ENCODE measurements around the gene NEURL1B.
A peak's percentile ranks its signal among the peaks of the same experiment; 100 is the strongest.

The NEURL1B gene

GRCh38 chr5:172733974-172734346, 92.9 kb downstream of the NEURL1B start:
- no peak for DNase-seq

- no peak for DNase-seq
Measured at GRCh38 chr5:172735141-172735831, 94.2 kb downstream of the NEURL1B start.

DNA sequence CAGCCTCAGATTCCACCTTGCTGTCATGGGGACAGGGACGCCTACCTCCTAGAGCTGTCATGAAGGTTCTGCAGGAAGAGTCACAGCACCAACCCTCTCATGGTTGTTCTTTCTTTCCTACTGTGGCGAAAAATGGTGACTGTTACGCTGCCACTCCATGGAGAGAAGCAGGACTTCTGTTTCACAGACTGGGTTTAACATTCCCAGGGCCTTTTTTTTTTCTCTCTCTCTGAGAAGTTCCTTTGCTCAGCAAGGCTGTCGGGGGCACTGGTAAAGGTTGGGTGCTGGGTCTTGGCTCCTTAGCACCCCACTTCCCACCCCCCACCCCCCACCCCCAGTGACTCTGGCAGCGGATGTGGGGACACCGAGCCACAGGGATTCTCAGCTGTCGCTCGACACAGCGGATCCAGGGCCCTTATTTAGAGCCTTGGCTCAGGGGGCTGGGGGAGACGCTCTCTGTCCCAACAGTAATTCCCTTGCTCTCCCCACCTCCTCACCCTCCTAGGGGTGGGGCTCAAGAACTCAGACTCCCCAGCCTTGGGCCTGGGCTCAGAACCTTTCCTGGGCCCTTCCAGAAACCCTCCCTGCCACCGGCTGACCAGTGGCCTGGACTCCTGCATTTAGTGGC, 95.6 kb downstream of the NEURL1B start:
- no peak for DNase-seq

DNA sequence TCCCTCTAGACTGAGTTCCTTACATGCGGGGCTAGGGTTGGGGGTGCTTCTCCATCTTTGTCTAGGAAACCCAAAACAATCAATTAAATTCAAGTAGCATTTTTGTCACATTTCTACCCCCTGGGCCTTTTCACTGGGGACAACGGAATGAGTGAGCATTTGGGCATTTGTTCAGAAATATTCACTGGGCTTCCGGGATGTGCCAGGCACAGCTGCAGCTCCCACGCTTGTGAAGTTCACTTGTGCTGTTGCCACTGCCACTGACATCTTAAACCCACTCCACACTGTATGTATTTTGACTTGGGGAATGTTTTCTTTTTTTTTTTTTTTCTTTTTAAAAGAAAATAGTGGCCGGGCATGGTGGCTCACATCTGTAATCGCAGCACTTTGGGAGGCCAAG, 98.3 kb downstream of the NEURL1B start:
- DNase-seq: no peak

DNA sequence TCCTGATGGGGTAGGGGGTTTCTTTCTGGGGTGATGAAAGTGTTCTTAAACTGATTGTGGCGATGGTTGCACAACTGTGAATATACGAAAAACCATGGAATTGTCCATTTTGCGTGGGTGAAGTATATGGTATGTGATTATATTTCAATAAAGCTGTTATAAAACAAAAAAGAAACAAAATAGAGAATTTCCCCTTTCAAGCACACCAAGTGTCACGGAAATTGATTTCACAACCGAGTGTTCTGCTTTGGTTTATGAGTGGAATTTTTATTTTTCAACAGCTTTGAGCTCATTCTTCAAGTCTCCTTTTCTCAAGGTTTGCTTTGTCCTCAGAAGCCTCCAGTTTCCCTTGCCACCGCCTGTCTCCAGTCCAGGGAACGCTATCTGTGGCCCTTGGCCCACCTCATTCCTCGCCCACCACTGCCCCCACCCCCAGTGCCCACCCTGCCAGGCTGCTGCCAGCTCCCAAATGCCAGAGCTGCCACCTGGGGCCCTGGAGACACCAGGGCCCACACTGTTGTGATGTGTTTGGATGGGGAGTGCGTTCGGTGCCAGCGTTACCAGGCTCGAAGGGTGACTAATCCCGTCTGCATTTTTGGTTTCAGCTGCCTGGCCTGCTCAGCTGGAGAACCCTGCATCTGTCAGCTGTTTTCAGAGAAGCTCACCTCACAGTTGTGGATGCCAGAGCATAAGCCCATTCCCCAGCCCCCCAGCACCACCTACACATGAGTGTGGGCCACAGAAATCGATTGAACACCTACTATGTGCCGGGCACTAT, 99.6 kb downstream of the NEURL1B start:
- peak; percentile 73 to 83 (median 79) for DNase-seq

Measured in suppressor macrophage (primary cell).